PC-3 (cell line): ENCODE results near the gene PYGO2. TPM values are rescaled to one million over a fixed set of nuclear protein-coding genes. Genes with fewer than 3 reads are reported as not detected.

Experiments
- ATAC-seq: fragments of 200-7000 bp; cut with Tn5 transposase; 2 replicates; pipeline ENCODE4 v1.9.1; 2020; ENCODE audit warnings: mild to moderate bottlenecking, moderate library complexity
- BruUV-seq: library from RNA; stranded (reverse); fragments of 400-500 nt; replicated peaks from 2 replicates; lab custom pipeline; 2021; lab: Mats Ljungman, UMichigan
- CTCF ChIA-PET: fragments of 300-600 bp; sonication (Branson Sonifier 250); formaldehyde crosslinking; loops from one replicate; lab custom pipeline; 2022; ENCODE audit warnings: antibody characterized with exemption; lab: Charles Lee
- POLR2A ChIA-PET: fragments of 300-600 bp; sonication (Branson Sonifier 250); formaldehyde crosslinking; loops from one replicate; lab custom pipeline; 2022; ENCODE audit warnings: antibody characterized with exemption; ENCODE audit not compliant: unreplicated experiment; lab: Charles Lee
- DNase-seq: peaks from one replicate; pipeline ENCODE4 v3.0.0-alpha.2; 2015
- H2AFZ ChIP-seq: fragments of 300-600 bp; sonication (generic); 2 replicates; pipeline ENCODE4 v1.6.0; 2016; ENCODE audit warnings: antibody characterized with exemption, low read length
- H3F3A ChIP-seq: fragments of 300-600 bp; sonication (generic); one replicate; pipeline ENCODE4 v1.6.0; 2017; ENCODE audit warnings: antibody characterized with exemption, low read length, control low read depth, mild to moderate bottlenecking; ENCODE audit not compliant: unreplicated experiment
- H3K27ac ChIP-seq: fragments of 300-600 bp; sonication (generic); 2 replicates; pipeline ENCODE4 v1.5.1; 2016; ENCODE audit warnings: mild to moderate bottlenecking, low read length
- H3K27me3 ChIP-seq: fragments of 300-600 bp; sonication (generic); 2 replicates; pipeline ENCODE4 v1.6.1; 2016; ENCODE audit warnings: low read length, mixed read lengths
- H3K36me3 ChIP-seq: fragments of 300-600 bp; sonication (generic); 2 replicates; pipeline ENCODE4 v1.6.1; 2016; ENCODE audit warnings: low read depth, mixed run types, low read length, mixed read lengths
- H3K4me1 ChIP-seq: fragments of 300-600 bp; sonication (generic); 2 replicates; pipeline ENCODE4 v1.5.1; 2016; ENCODE audit warnings: low read length; ENCODE audit not compliant: insufficient read depth
- H3K4me2 ChIP-seq: fragments of 300-600 bp; sonication (generic); 2 replicates; pipeline ENCODE4 v1.6.0; 2016; ENCODE audit warnings: low read length
- H3K4me3 ChIP-seq: fragments of 300-600 bp; sonication (generic); 2 replicates; pipeline ENCODE4 v1.5.1; 2016; ENCODE audit warnings: mild to moderate bottlenecking, low read length, mixed read lengths
- H3K79me2 ChIP-seq: fragments of 300-600 bp; sonication (generic); 2 replicates; pipeline ENCODE4 v1.6.1; 2017; ENCODE audit warnings: low read length, mixed read lengths
- H3K9ac ChIP-seq: fragments of 300-600 bp; sonication (generic); 2 replicates; pipeline ENCODE4 v1.6.0; 2016; ENCODE audit warnings: mild to moderate bottlenecking, low read length
- H3K9me2 ChIP-seq: fragments of 300-600 bp; sonication (generic); replicated peaks from 2 replicates; pipeline ENCODE4 v1.6.1; 2016; ENCODE audit warnings: mixed run types, low read length, mixed read lengths
- H3K9me3 ChIP-seq: fragments of 300-600 bp; sonication (generic); 2 replicates; pipeline ENCODE4 v1.6.1; 2016; ENCODE audit warnings: low read length, mixed read lengths
- H4K20me1 ChIP-seq: fragments of 300-600 bp; sonication (generic); 2 replicates; pipeline ENCODE4 v1.6.1; 2016; ENCODE audit warnings: low read length, mixed read lengths
- CTCF ChIP-seq: fragments of 300-600 bp; sonication (generic); conservative IDR thresholded peaks from 2 replicates; pipeline ENCODE4 v1.5.1; 2017; ENCODE audit warnings: antibody characterized with exemption, low read depth, mild to moderate bottlenecking, low read length
- EZH2 ChIP-seq: fragments of 300-600 bp; sonication (generic); IDR thresholded peaks from one replicate; pipeline ENCODE4 v1.6.1; 2017; ENCODE audit warnings: antibody characterized with exemption, mild to moderate bottlenecking, low read length; ENCODE audit not compliant: unreplicated experiment
- EZH2phosphoT487 ChIP-seq: fragments of 300-600 bp; sonication (generic); IDR thresholded peaks from 2 replicates; pipeline ENCODE4 v1.6.1; 2018; ENCODE audit warnings: mild to moderate bottlenecking, antibody characterized with exemption, low read length, borderline replicate concordance
- intact Hi-C: fragments of 100-400 bp; cut with micrococcal nuclease; formaldehyde crosslinking; loops from 2 replicates; pipeline ENCODE4 v1.9.0; 2023
- total RNA-seq: library from RNA; depleted of rRNA; stranded (reverse); fragments of >200 nt; gene quantifications from 2 replicates; pipeline ENCODE4 v1.2.3, GENCODE V29; 2014

PYGO2 gene
- total RNA-seq, 1 experiment from 2014 or later, result 41.7 TPM

GRCh38 chr1:154938604-154939399, 22.8 kb downstream of the PYGO2 start:
- BruUV-seq, result no TSS peak
- H3K36me3 ChIP-seq, result no peaks in the 10 kb centered on the region
- no peak for ATAC-seq
- TF ChIP-seq EZH2 (no peak), EZH2phosphoT487 (no peak), CTCF (no peak)
- no peaks in the 10 kb centered on the region for H3K27me3 ChIP-seq
- POLR2A ChIA-PET, result interaction anchor here (0.6 kb wide), 1 partner anchor 17 kb away, joined by 5 read pairs; the partner anchor contains the start of gene PBXIP1
- peaks cover 4% of the 10 kb centered on the region for H3F3A ChIP-seq
- H3K9ac ChIP-seq, result peak overlapping the region; percentile 91
- peaks cover 15% of the 10 kb centered on the region for H3K79me2 ChIP-seq
- CTCF ChIA-PET, result no interaction called here
- peak; percentile 55 for DNase-seq
- intact Hi-C loops, result loop anchor here (5.0 kb wide), 2 partner anchors 62 to 332 kb away; partner anchors contain the start of gene ADAR
- no peaks in the 10 kb centered on the region for H3K9me3 ChIP-seq
- no peak overlapping the region for H3K4me3 ChIP-seq
- peaks cover 33% of the 10 kb centered on the region for H3K4me1 ChIP-seq
- peak overlapping the region; percentile 93 for H3K27ac ChIP-seq
- H4K20me1 ChIP-seq, result no peaks in the 10 kb centered on the region
- H2AFZ ChIP-seq, result no peak overlapping the region
- H3K9me2 ChIP-seq, result no peaks in the 10 kb centered on the region
- H3K4me2 ChIP-seq, result no peak overlapping the region; the same call in 1 of the 2 replicates

GRCh38 chr1:154937988-154938386, 23.6 kb downstream of the PYGO2 start:
- TF ChIP-seq EZH2phosphoT487 (no peak), EZH2 (no peak), CTCF (no peak)
- Histone ChIP-seq H4K20me1 (no peaks in the 10 kb centered on the region), H2AFZ (peak overlapping the region; percentile 85), H3K4me3 (peak overlapping the region; percentile 67), H3K79me2 (peaks cover 15% of the 10 kb centered on the region), H3F3A (peaks cover 4% of the 10 kb centered on the region), H3K4me1 (peaks cover 33% of the 10 kb centered on the region), H3K9me2 (no peaks in the 10 kb centered on the region), H3K4me2 (peak overlapping the region; percentile 83), H3K27ac (peak overlapping the region; percentile 93), H3K36me3 (no peaks in the 10 kb centered on the region), H3K9ac (peak overlapping the region; percentile 91), H3K27me3 (no peaks in the 10 kb centered on the region), H3K9me3 (no peaks in the 10 kb centered on the region)
- ChIA-PET CTCF (no interaction called here), POLR2A (interaction anchor here (0.5 kb wide), 1 partner anchor 34 kb away, joined by 4 read pairs; no protein-coding TSS in a partner anchor)
- intact Hi-C loops, result loop anchor here (1.0 to 5.0 kb wide), 5 partner anchors 31 to 379 kb away; partner anchors contain the start of genes ADAR, CKS1B and UBE2Q1
- DNase-seq (peak; percentile 53), ATAC-seq (no peak)
- BruUV-seq, result no TSS peak
